Measurements from ENCODE around the gene KIF5B. TPM values are rescaled to one million over a fixed set of nuclear protein-coding genes. Genes with fewer than 3 reads are reported as not detected.
A peak's percentile ranks its signal among the peaks of the same experiment; 100 is the strongest.
"Not testable (repeated sequence)": the region's sequence is repeated elsewhere in the genome, so short reads cannot be mapped to it uniquely, and the experiment has no call there.

Gene KIF5B
- total RNA-seq, 4 donors from 2014 or later: 253 to 317 (median 298) TPM

DNA sequence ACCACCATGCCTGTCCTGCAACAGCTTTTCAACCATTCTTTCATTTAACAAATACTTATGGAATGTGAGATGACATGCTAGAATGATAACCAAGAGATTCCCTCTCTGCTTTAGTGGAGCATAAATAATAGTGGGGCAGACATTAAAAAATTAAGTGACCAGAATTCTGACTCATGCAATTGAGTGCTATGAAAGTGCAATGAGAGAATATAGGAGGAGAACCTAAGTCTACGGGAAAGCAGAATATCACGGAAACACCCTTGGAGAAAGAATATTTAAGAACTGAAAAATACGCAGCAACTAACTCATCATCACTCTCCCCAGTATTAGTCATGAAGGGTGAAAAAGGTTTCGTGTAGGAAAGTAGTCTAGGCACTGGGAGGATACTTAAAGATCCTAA is 7.1 kb downstream of the KIF5B start:
- WGBS: 37% methylated on average over 4 of the region's 4 CpGs
- no peaks in the 10 kb centered on the region for H3K27me3 ChIP-seq
- peak overlapping the region; percentile 96 to 100 (median 99) for H3K27ac ChIP-seq (replicated peaks in 1 of 4)
- intact Hi-C loops (cut with DNase I): no loop called here
- TF ChIP-seq EP300 (IDR thresholded peaks at IDR 0.05) (no peak), POLR2A (IDR thresholded peaks at IDR 0.05; ENCODE audit: low read depth) (no peak), POLR2AphosphoS5 (IDR thresholded peaks at IDR 0.05) (no peak)
- TF ChIP-seq, protein P1, sequence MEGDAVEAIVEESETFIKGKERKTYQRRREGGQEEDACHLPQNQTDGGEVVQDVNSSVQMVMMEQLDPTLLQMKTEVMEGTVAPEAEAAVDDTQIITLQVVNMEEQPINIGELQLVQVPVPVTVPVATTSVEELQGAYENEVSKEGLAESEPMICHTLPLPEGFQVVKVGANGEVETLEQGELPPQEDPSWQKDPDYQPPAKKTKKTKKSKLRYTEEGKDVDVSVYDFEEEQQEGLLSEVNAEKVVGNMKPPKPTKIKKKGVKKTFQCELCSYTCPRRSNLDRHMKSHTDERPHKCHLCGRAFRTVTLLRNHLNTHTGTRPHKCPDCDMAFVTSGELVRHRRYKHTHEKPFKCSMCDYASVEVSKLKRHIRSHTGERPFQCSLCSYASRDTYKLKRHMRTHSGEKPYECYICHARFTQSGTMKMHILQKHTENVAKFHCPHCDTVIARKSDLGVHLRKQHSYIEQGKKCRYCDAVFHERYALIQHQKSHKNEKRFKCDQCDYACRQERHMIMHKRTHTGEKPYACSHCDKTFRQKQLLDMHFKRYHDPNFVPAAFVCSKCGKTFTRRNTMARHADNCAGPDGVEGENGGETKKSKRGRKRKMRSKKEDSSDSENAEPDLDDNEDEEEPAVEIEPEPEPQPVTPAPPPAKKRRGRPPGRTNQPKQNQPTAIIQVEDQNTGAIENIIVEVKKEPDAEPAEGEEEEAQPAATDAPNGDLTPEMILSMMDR (IDR thresholded peaks at IDR 0.05): no peak
- no peaks in the 10 kb centered on the region for H3K9me3 ChIP-seq
- no peak for DNase-seq (ENCODE audit: extremely low spot score)
- H3K36me3 ChIP-seq: peaks cover 4 to 38% (median 21%) of the 10 kb centered on the region in 4 donors
- H3K4me3 ChIP-seq: peak overlapping the region in 1 of 4 donors; percentile 94
- H3K4me1 ChIP-seq: peaks cover 62 to 92% (median 83%) of the 10 kb centered on the region in 4 donors

DNA sequence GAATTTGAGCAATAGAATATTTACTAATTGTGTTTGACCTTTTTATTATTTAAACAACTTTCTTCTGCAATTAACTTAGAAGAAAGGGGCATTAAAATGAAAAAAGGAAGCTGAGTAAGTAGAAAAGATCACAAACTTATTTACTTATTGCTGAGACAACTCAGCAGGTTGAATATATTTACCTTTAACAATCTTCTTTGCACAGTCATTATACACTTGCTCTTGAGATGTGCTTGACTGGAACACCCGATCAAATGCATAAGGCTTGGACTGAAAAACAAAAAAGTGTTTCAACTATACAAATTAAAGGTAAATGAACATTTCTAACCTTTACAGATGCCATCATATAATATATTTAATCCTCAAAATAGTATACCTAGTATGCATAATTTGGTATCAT is 7.9 kb downstream of the KIF5B start:
- H3K27ac ChIP-seq (replicated peaks in 1 of 4): peak overlapping the region; percentile 96 to 100 (median 99)
- H3K4me3 ChIP-seq: no peak overlapping the region
- no peaks in the 10 kb centered on the region for H3K27me3 ChIP-seq
- peaks cover 66 to 96% (median 86%) of the 10 kb centered on the region in 4 donors for H3K4me1 ChIP-seq
- peaks cover 4 to 46% (median 23%) of the 10 kb centered on the region in 4 donors for H3K36me3 ChIP-seq
- intact Hi-C loops (cut with DNase I): no loop called here
- DNase-seq (ENCODE audit: extremely low spot score): no peak
- 78% methylated on average over 1 of the region's 1 CpG for WGBS
- H3K9me3 ChIP-seq: no peaks in the 10 kb centered on the region
- TF ChIP-seq POLR2AphosphoS5 (IDR thresholded peaks at IDR 0.05): no peak
- TF ChIP-seq EP300 (IDR thresholded peaks at IDR 0.05): no peak
- TF ChIP-seq, protein P1 (IDR thresholded peaks at IDR 0.05): no peak
- no peak for TF ChIP-seq POLR2A (IDR thresholded peaks at IDR 0.05; ENCODE audit: low read depth)

DNA sequence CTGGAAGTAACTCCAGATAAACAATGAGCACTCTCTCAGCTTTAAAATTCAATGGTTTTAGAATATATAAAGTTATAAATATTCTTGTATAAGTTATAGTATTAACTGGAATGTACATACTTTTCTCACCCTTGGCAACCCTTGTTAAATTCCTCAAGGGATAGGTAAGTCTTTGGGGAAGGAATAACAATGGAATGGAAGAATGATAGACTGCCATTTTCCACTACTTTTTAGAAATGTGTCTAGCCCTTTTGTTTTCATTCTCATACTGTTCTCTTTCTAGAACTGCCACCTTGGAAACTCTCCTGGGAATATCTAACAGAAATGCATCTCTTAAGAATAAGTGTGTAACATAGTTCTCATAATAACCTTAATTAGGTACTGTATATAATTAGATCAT is 8.3 kb downstream of the KIF5B start:
- Histone ChIP-seq H3K4me1 (peaks cover 66 to 96% (median 88%) of the 10 kb centered on the region in 4 donors), H3K36me3 (peaks cover 4 to 50% (median 25%) of the 10 kb centered on the region in 4 donors), H3K27me3 (no peaks in the 10 kb centered on the region), H3K27ac (replicated peaks in 1 of 4) (peak overlapping the region; percentile 16 to 99 (median 98)), H3K4me3 (no peak overlapping the region), H3K9me3 (no peaks in the 10 kb centered on the region)
- TF ChIP-seq POLR2AphosphoS5 (IDR thresholded peaks at IDR 0.05) (no peak), POLR2A (IDR thresholded peaks at IDR 0.05; ENCODE audit: low read depth) (no peak), EP300 (IDR thresholded peaks at IDR 0.05) (no peak)
- TF ChIP-seq, protein P1 (IDR thresholded peaks at IDR 0.05): no peak
- DNase-seq (ENCODE audit: extremely low spot score): no peak
- intact Hi-C loops (cut with DNase I): no loop called here

DNA sequence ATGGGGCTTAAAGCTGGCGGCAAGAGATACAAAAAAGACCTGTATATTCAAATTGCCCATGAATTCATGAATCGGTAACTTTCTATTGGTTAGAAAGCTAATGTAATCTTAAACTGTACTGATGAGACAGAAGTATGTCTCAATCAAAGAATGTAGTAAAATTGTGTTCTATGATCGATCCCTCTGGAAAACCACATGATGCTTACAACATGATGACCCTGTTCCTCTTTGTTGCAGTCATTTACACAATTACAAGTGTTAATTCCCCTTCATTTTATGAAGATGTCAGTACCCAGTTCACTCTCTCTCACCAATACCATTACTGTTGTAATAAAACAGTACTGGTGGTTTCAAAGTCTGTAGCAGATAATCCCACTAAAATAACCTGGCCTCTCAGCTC is 10.1 kb downstream of the KIF5B start:
- 89% methylated on average over 3 of the region's 3 CpGs for WGBS
- TF ChIP-seq POLR2AphosphoS5 (IDR thresholded peaks at IDR 0.05) (no peak), EP300 (IDR thresholded peaks at IDR 0.05) (no peak), POLR2A (IDR thresholded peaks at IDR 0.05; ENCODE audit: low read depth) (no peak)
- TF ChIP-seq, protein P1 (IDR thresholded peaks at IDR 0.05): no peak
- Histone ChIP-seq H3K4me3 (no peak overlapping the region), H3K27me3 (no peaks in the 10 kb centered on the region), H3K9me3 (no peaks in the 10 kb centered on the region), H3K27ac (replicated peaks in 1 of 4) (peak overlapping the region in 1 of 4 donors; percentile 4), H3K36me3 (peaks cover 4 to 52% (median 25%) of the 10 kb centered on the region in 4 donors), H3K4me1 (peaks cover 62 to 97% (median 94%) of the 10 kb centered on the region in 4 donors)
- no peak for DNase-seq (ENCODE audit: extremely low spot score)
- intact Hi-C loops (cut with DNase I): no loop called here

GRCh38 chr10:32042730-32043129 is 13.5 kb downstream of the KIF5B start:
- H3K4me3 ChIP-seq; H3K9me3 ChIP-seq; H3K27me3 ChIP-seq; DNase-seq (ENCODE audit: extremely low spot score); intact Hi-C loops (cut with DNase I): not testable (repeated sequence)
- Histone ChIP-seq H3K36me3 (peaks cover 7 to 55% (median 31%) of the 10 kb centered on the region in 4 donors), H3K4me1 (peaks cover 53 to 94% (median 91%) of the 10 kb centered on the region in 4 donors), H3K27ac (replicated peaks in 1 of 4) (peak overlapping the region; percentile 13 to 67 (median 37))
- 54% methylated on average over 8 of the region's 8 CpGs for WGBS

All from esophagus muscularis mucosa (tissue), 4 donors.